HFFc6 (cell line): Measurements from ENCODE around the gene PAXX. TPM values are rescaled to one million over a fixed set of nuclear protein-coding genes. Genes with fewer than 3 reads are reported as not detected.

Source experiments
- DNase-seq: peaks from one replicate; pipeline ENCODE4 v3.0.0-alpha.2; 2018
- H3K27ac Mint-ChIP-seq: 2 replicates; pipeline ENCODE4 v1.8.0; 2020; ENCODE audit warnings: mild to moderate bottlenecking, mixed read lengths
- H3K27me3 Mint-ChIP-seq: 2 replicates; pipeline ENCODE4 v1.8.0; 2021; ENCODE audit warnings: mild to moderate bottlenecking, moderate library complexity, mixed read lengths; ENCODE audit not compliant: insufficient read depth
- H3K36me3 Mint-ChIP-seq: 2 replicates; pipeline ENCODE4 v1.8.0; 2021; ENCODE audit warnings: low read depth, mixed read lengths
- H3K4me1 Mint-ChIP-seq: 2 replicates; pipeline ENCODE4 v1.8.0; 2020; ENCODE audit warnings: low read depth, mixed read lengths
- H3K4me3 Mint-ChIP-seq: 2 replicates; pipeline ENCODE4 v1.8.0; 2020; ENCODE audit warnings: mild to moderate bottlenecking, moderate library complexity, mixed read lengths
- H3K9me3 Mint-ChIP-seq: 2 replicates; pipeline ENCODE4 v1.8.0; 2020; ENCODE audit warnings: mild to moderate bottlenecking, mixed read lengths
- CTCF ChIP-seq: fragments of 200-600 bp; sonication (generic); IDR thresholded peaks from 2 replicates; pipeline ENCODE4 v1.5.0; 2021; ENCODE audit warnings: antibody characterized with exemption, mild to moderate bottlenecking
- total RNA-seq, 6 experiments: library from RNA; stranded (reverse); fragmentation: NEBNext Ultra II Directional; extraction: Animal tissue kit (Norgen Biotek cat#: 25700); gene quantifications; 2 replicates in 1 of 6; 3 replicates in 5 of 6; pipeline ENCODE4 v1.2.3, GENCODE V29; 2021

Gene PAXX
- total RNA-seq, 6 experiments from 2014 or later, result 26.0 to 42.6 (median 29.0) TPM

- DNase-seq, result no peak
- Mint-ChIP-seq H3K36me3 (no peaks in the 10 kb centered on the region), H3K9me3 (no peaks in the 10 kb centered on the region), H3K4me3 (no peak overlapping the region), H3K27me3 (peaks cover 4% of the 10 kb centered on the region), H3K4me1 (peaks cover 10% of the 10 kb centered on the region), H3K27ac (no peak overlapping the region)
- TF ChIP-seq CTCF, result no peak
Observed at GRCh38 chr9:136962701-136963248, 29.4 kb upstream of the PAXX start.

- no peak overlapping the region for H3K27ac Mint-ChIP-seq
- no peak overlapping the region for H3K4me3 Mint-ChIP-seq
Observed at GRCh38 chr9:136963341-136963740, 28.9 kb upstream of the PAXX start.

GRCh38 chr9:136963751-136964150 lies 28.5 kb upstream of the PAXX start:
- no peak overlapping the region for H3K27ac Mint-ChIP-seq
- H3K9me3 Mint-ChIP-seq, result no peaks in the 10 kb centered on the region
- no peak for DNase-seq
- peaks cover 4% of the 10 kb centered on the region for H3K27me3 Mint-ChIP-seq
- peaks cover 10% of the 10 kb centered on the region for H3K4me1 Mint-ChIP-seq
- TF ChIP-seq CTCF, result no peak
- no peak overlapping the region for H3K4me3 Mint-ChIP-seq
- H3K36me3 Mint-ChIP-seq, result no peaks in the 10 kb centered on the region

More at GRCh38 chr9:136963341-136963740, 28.9 kb upstream of the PAXX start:
- Mint-ChIP-seq H3K9me3 (no peaks in the 10 kb centered on the region), H3K36me3 (no peaks in the 10 kb centered on the region), H3K27me3 (peaks cover 4% of the 10 kb centered on the region), H3K4me1 (peaks cover 10% of the 10 kb centered on the region)
- TF ChIP-seq CTCF, result no peak
- DNase-seq, result no peak

GRCh38 chr9:136964171-136964689 lies 28.0 kb upstream of the PAXX start:
- Mint-ChIP-seq H3K27me3 (peaks cover 4% of the 10 kb centered on the region), H3K9me3 (no peaks in the 10 kb centered on the region), H3K4me1 (peaks cover 10% of the 10 kb centered on the region), H3K36me3 (no peaks in the 10 kb centered on the region), H3K27ac (no peak overlapping the region), H3K4me3 (no peak overlapping the region)
- DNase-seq, result no peak
- no peak for TF ChIP-seq CTCF

GRCh38 chr9:136964833-136965422 lies 27.3 kb upstream of the PAXX start:
- H3K27ac Mint-ChIP-seq, result no peak overlapping the region
- peaks cover 4% of the 10 kb centered on the region for H3K27me3 Mint-ChIP-seq
- peaks cover 10% of the 10 kb centered on the region for H3K4me1 Mint-ChIP-seq
- no peaks in the 10 kb centered on the region for H3K36me3 Mint-ChIP-seq
- no peaks in the 10 kb centered on the region for H3K9me3 Mint-ChIP-seq
- DNase-seq, result no peak
- no peak for TF ChIP-seq CTCF
- H3K4me3 Mint-ChIP-seq, result no peak overlapping the region
